Stimulated activated CD8-positive, alpha-beta memory T cell treated with anti-CD3 and anti-CD28 coated beads, Interleukin-12 subunit alpha, Interleukin-12 subunit beta, amount 100 ng/mL, for 24 hours (primary cell): ENCODE measurements around the gene TMEM121.
"Not testable (repeated sequence)": the region's sequence is repeated elsewhere in the genome, so short reads cannot be mapped to it uniquely, and the experiment has no call there.

Experiments
- DNase-seq: peaks from one replicate; pipeline ENCODE4 v3.0.0-alpha.2; 2020; ENCODE audit errors: extremely low read depth

The TMEM121 gene

DNA sequence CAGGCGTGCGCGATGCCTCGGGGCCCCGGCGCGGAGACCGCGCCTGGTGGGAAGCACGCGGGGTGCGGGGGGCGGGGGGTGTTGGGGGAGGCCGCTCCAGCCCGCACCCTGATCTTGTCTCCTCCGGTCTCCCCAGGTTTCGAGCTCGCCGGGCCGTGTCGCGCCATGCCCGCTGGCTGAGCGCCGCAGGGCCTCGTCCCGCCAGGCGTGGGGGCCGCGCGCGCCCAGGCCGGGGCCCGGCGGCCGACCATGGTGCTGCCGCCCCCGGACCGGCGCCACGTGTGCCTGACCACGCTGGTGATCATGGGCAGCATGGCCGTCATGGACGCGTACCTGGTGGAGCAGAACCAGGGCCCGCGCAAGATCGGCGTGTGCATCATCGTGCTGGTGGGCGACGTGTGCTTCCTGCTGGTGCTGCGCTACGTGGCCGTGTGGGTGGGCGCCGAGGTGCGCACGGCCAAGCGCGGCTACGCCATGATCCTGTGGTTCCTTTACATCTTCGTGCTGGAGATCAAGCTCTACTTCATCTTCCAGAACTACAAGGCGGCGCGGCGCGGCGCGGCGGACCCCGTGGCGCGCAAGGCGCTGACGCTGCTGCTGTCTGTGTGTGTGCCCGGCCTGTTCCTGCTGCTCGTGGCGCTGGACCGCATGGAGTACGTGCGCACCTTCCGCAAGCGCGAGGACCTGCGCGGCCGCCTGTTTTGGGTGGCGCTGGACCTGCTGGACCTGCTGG lies 2.4 kb downstream of the TMEM121 start:
- DNase-seq = peak; percentile 36

DNA sequence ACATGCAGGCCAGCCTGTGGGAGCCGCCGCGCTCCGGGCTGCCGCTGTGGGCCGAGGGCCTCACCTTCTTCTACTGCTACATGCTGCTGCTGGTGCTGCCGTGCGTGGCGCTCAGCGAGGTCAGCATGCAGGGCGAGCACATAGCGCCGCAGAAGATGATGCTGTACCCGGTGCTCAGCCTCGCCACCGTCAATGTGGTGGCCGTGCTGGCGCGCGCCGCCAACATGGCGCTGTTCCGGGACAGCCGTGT lies 2.9 kb downstream of the TMEM121 start:
- DNase-seq = no peak

DNA sequence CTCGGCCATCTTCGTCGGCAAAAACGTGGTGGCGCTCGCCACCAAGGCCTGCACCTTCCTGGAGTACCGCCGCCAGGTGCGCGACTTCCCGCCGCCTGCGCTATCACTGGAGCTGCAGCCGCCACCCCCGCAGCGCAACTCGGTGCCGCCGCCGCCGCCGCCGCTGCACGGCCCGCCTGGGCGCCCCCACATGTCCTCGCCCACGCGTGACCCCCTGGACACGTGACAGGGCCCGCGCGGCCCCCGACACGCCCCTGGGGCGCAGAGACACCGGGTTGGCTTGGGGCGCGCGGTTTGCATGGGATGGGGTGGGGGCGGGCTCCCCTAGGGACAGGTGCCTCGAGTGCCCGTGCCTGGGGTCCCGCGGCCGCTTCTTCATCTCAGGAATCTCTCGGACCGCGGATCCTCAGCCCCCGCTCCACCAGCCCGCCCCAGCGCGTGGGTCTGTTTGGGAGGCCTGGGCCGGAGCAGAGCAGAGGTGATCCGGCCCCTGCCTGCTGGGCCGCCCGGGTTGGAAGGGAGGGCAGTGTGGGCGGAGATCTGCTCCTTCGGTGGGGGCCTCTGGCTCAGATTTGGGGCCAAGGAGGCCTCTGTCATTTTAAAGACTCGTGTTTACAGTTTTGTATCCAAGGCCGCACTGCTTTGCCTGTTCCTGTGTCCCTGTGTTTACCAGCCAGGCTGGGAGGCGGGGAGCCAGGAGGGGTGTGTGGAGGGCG lies 3.3 kb downstream of the TMEM121 start:
- DNase-seq = no peak

DNA sequence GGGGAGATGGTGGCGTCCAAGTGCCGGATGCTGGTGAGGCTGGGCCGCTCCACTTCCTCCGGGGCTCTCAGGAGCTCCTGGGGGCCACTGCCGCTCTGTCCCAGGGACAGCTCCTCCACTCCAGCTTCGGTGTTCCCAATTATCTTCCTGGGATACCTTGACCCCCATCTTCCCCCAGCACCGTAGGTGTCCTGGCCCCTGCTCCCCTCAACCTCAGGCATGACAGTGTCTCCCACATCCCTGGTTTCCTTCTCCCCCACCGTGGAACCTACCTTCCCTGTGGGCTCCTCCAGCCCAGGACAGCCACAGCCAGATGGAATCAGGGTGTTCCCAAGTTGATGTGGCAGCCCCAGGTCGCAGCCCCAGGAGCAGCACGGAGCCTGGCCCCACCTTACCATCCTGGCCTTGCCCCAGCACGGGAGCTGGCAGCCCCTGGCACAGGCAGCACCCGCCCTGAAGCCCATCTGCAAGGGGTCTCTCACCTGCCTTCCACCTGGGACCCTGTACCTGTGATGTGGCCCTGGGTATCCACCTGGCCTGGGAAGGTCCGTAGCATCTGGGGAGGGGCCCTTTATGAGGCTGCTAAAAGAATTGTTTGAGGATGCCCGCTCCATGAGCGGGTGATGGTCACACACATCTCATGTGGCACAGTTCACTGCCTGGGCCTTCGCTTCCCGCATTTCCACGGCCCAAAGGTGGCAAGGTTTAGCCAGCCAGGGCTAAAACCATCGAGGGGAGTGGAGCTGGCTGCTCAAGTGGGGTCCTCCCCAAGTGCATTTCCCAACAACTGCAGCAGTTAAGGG lies 4.1 kb downstream of the TMEM121 start:
- no peak for DNase-seq

DNA sequence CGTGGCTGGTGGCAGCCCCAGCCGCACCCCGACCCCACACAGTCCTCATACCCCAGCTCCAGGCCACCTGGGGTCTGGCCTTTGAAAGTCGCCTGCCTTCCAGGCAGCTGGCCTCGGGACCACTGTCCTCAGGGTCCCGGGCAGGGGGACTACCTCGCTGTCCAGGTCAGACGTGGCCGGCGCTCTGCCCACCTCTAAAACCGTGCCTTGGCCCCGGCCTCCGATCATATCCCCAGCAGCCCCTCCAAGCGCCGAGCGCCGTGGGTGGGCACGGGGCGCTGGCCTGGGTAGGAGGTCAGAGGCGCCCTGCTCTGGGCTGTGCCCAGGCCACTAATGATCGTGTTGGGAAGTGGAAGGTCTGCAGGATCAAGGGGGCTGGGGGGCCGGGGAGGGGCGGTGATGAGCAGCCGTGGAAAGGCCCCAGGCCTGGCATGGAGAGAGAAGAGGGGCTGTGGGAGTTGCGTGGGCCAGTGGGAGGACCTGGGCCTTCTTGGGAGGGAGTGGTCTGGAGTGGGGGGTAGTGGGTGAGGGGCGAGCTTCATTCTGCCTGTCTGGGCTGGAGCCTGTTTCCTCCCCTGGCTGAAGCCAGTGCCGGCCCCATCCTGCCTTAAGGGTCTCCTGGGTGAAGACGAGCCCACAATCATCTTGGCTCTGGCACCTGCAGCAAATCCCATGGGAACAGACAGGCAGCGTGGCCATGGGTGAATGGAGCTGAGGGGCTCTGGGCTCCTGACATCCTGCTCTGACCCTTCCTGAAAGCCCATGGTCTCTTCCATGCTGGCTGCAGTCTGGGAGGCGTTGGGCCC lies 4.9 kb downstream of the TMEM121 start:
- no peak for DNase-seq

DNA sequence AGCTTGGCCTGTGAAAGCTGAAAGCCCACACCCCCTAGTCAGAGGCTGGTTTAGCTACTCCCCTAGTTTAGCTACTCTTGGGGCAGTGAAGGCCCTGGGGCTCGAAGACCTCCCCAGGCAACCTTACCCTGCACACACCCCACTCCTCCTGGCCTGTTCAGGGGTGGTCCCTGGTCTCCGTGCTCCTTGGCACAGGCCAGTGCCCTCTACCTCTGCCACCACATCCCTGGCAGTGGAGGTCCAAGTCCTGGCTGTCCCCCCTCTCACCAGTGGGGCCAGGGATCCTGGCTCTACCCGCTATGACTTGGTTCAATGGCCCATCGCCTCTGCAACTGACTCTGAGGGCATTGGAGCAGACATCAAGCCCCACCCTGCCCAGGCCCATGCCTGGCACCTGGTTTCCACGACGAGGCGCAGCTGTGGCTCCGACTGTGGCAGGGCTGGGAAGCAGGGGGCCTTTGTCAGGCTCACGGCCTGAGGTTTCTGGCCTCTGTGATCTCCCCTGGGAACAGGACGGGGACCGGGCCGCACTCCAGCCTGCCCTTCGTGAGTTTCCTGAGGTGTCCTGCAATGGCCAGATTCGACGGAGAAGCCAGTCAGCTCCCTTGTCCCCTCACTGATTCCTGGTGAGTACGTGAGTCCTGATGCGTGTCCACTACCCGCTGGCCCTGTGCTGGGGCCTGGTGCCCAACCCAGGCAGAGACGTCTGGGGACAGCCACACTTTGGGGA lies 5.7 kb downstream of the TMEM121 start:
- no peak for DNase-seq

DNA sequence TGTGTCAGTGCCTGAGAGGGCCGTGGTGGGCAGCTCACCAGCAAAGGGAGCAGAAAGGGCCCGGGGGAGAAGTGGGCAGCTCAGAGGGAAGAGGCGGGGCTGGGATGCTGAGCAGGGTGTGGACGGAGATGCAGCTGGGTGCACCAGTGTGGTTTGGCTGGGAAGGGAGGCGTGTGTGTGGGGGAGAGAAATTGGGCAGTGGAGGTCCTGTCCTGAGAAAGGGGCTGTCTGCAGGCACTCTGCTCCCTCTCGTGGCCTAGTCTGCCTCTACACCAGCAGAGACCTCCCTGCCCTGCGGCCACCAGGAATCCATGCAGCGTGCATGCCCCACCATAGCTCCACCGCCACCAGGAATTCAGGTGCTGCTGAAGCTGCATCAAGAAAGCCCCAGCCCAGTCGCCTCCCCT lies 6.4 kb downstream of the TMEM121 start:
- no peak for DNase-seq

DNA sequence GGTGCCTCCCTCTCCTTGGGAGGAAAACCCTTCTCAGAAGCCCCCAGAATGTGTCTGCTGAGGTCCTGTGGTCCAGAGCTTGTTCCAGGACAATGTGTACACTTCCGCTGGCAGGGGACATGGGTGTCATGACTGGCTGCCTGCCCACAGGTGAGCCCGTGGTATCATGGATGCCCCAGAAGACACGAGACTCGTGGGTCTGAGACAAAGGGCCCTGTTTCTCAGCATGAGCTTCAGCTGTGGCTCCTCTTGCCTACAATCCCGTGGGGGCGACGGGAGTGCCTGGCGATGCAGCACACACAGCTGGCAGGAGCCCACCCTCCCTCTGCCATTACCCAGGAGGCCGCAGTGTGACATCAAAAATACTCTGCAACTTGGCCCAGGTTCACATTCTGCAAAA lies 7.0 kb downstream of the TMEM121 start:
- DNase-seq = no peak

DNA sequence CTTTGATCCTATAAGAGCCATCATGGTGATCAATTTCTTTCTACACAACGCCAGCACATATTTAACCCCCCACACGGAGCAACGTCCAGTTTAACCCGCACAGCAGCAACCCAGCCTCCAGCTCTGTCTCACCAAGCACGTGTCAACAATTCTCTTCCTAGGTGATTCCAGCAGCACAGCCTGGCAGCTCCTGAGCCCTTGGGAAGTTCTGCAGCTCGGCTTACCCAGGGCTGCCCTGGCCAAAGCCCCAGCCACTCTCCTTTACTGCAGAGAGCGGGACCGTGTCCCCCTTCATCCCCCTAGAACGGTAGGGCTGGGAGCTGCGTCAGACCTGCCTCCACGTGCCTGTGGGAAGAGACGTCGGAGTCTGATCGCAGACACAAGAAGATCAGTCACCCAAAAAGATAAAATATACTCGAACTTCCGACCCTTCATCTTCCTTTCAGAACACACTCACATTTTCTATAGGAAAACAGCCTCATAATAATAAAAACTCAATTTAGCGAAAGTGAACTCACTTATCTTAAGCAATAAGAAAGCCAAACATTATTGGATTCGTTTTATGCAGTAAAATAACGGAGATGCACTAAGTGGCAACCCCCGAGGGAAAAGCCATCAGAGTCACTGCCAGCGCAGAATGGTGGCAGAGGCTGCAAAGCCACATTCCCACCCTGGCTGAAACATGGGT lies 7.6 kb downstream of the TMEM121 start:
- no peak for DNase-seq

DNA sequence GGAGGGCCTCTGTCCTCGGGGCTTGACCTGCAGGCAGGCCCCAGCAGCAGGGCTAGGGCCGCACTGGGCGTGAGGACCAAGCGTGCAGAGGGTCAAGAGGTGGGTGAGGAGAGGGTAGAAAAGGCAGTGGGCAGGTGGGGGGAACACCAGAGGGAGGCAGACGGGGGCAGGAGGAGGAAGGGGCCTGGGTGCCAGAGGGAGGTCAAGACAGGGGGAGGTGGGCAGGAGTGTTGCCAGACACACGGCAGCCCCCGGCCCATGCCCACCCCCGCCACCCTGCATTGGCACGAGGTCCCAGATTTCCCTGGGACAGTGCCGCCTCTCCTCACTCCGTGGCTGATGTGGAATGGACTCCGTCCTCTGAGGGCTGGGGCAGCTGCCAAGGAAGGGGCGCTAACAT lies 8.2 kb downstream of the TMEM121 start:
- DNase-seq = no peak

DNA sequence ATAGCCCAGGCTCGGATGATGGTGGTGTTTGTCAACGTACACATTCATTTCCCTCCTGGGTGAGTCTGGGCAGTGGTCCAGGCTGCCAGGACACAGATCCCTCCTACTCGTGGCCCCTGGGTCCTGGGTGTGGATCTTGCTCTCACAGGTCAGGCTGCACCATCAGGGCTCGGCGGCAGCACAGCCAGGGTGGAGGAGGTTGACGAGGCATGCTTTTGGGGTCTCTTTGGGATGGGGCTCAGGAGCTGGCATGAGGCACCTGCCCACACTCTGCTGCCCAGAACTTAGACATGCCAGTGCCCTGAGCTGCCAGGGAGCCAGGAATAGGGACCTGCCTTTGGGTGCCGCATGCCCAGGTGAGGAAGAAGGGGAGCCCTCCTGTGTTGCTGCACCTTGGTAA lies 9.7 kb downstream of the TMEM121 start:
- no peak for DNase-seq

DNA sequence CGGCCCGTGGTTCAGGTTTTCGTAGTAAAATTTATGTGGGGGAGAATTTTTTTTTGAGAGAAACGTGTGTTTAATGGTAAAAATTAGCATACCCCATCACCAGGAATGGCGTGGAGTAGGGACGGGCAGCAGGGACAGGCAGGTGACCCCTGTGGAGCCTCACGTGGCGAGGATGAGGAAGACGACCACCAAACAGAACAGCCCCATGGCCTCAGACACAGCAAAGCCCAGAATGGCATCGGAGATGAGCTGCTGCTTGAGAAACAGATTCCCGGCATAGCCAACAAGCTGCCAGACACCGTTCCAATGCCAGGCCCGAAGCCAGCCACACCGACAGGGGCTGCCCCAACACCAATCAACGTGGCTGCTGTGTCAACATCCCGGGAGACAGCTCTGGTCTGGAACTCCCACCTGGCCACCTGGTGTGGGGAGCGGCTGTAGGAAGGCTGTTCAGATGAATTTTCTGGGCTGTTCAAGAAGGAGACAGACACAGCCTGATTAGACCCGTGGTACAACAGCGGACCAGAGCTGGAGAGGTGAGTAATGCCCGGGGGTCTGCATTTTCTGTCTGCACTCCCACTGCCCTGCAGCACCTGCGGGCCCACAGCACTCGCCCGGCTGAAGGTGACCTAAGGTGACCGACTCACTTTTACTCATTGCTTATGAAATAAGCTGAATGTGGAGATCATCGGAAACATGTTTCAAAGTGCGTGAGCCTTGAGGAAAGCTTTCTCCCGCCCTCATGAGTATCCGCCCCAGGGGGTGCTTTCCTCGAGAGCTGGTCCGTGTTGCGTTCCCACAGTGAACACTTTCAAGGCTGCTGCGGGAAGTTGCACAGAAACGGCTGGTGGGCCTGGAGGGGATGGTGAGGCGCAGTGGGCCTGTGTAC lies 10.6 kb downstream of the TMEM121 start:
- no peak for DNase-seq

DNA sequence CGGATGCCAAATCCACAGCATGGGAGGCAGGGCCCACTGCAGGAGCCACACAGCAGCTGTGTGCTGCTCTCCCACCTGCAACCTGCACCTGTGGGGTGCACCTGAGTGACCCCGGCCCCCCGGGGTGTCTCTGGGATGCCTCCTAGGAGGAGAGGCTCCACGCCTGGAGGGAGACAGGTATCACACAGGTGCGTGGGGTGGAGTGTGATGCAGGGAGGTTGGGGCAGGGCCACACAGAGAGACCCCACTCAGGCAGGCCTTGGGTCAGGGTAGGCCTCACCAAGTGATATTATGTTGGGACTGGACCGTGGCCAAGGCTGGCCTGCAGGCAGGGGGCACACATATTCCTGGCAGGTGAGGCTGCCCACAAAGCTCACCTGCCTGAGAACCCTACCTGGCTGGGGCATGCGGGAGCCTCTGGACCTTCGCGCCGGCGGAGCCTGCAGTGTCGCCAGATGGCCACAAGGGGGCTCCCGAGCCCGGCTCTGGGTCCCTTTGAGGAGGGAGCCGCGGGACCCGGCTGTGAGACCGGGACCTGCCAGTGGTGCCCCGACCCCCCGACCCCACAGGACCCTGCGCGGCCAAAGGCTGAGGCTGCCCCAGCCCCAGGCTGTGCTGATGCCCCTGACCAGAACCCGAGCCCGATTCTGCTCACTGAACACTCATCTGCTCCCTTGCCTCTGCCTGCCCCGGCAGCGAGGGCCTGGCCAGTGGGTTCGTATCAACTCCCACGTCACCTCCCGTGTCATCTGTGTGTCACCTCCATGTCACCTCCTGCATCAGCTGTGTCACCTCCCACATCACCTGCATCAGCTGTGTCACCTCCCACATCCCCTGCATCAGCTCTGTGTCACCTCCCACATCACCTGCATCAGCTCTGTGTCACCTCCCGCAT lies 11.4 kb downstream of the TMEM121 start:
- no peak for DNase-seq

DNA sequence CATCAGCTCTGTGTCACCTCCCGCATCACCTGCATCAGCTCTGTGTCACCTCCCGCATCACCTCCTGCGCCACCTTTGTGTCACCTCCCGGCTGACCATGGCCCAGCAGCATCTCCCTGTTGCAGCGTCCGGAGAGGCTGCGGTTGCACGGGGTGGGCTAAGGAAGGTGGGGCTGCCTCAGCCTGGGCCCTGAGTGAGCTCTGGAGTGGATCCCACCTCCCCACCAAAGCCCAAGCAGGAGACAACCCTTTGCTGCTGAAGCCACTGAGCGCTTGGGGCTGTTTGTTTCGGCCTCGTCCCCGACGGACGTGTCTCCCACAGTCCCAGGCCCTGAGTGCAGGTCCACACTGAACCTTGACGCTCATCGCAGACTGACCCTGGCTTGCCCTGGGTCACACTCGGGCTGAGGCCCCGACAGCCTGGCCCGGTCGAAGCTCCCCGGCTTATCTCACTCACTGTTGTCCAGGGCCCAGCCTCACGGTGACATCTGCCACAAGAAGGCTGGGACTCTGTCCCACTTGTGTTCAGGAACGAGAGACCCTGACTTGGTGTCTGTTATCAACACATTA lies 12.2 kb downstream of the TMEM121 start:
- no peak for DNase-seq

DNA sequence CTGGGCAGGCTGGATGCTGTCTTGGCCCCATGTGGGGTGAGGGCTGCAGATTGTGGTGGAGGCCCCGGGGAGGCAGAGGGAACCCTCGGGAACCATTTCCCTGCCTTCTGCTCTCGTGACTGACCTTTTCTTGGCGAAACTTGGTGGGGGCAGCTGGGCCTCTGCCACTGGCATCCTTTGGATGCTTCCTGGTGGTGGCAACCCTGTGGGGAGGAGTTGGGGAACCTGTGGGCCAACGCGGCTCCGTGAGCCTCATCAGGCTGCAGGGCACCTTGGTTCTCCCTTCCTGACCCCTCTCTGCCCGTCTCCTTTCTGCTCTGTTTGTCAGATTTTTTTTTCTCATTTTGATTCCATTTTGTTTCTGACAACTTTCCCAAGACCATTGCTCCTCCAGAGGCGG lies 14.4 kb downstream of the TMEM121 start:
- no peak for DNase-seq

DNA sequence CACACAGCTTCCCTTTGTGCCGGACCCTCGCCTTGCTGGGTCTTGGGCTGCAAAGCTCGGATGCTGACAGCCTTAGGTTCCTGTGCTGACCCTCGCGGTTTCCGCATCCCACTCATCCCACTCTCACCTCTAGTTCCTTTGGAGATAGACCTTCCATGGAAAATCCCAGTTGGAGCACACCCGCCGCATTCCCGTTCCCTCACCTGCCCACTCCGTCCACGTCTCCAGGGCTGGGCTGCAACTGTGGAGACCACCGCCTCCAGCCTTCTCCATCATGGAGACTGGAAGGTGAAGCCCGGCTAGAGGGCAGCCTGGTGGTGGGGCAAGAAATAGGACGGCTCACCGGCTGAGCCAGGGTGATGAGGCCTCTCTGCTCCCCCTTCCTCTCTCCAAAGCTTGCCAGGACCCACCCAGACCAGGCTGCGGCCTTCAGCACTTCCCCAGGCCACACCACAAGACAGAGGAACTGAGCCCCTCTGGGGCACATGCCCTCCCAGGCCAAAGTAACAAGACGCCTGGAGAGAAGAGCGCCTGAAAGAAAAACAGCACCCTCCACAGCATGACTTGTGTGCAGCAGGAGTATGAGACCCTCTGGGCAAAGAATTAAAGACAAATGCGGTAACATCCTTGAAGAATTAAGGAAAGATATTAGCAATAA lies 15.0 kb downstream of the TMEM121 start:
- no peak for DNase-seq

DNA sequence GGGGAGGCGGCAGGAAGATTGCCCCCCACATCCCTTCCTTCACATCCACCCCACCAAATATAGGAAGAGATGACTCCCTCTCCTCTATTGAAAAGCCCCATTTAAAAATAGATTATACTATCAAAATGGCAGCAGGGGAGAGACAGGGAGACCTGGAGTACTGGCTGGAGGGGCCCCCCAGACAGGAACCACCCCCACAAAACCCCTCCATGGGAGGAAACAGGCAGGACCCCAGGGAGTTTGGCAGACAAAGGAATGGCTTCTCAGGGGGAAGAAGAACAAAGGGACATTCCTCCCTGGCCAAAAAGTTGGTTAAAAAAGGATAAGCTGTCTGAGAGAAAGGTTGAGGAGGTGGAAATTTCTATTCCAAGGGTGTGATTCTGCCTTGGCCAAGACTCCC lies 19.3 kb downstream of the TMEM121 start:
- not testable (repeated sequence) for DNase-seq

DNA sequence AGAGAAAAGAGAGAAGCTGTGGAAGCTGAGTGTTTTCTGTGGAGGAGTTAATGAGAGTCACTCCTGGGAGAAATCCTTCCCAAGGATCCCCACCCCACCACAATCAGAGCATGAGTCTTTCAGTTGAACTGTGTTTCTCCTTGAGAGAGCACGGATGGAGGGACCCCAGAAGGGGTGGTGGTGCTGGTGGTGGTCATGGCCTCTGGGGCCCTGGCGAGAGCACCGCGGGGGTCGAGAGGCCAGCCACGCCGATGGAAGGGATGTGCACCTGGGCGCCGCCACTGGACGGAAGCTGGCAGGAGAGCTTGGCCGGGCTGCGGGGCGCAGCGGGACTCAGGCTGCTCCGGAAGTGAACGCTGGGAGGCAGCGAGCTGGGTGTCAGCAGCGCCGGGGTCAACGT lies 20.0 kb downstream of the TMEM121 start:
- DNase-seq = not testable (repeated sequence)
